ENCODE data around the gene RPL10.
A peak's percentile ranks its signal among the peaks of the same experiment; 100 is the strongest.

- TF ChIP-seq POLR2AphosphoS5 (IDR thresholded peaks at IDR 0.05) (no peak), CTCF (IDR thresholded peaks at IDR 0.05; ENCODE audit: poor library complexity, severe bottlenecking) (peak; percentile 82), EZH2 (IDR thresholded peaks at IDR 0.05; ENCODE audit: borderline replicate concordance, insufficient read depth, low read length, poor library complexity, severe bottlenecking) (no peak), RAD21 (conservative IDR thresholded peaks at IDR 0.05) (peak; percentile 67), MXI1 (conservative IDR thresholded peaks at IDR 0.05; ENCODE audit: poor library complexity, severe bottlenecking) (peak; percentile 93), EP300 (conservative IDR thresholded peaks at IDR 0.05; ENCODE audit: poor library complexity, severe bottlenecking) (no peak), SMC3 (conservative IDR thresholded peaks at IDR 0.05; ENCODE audit: poor library complexity) (peak; percentile 75)
These were observed 720 bp downstream of the RPL10 start for GRCh38 chrX:154398668-154399526.

All from neural cell (in vitro differentiated cells).